ENCODE data around the gene SHISA9. TPM values are rescaled to one million over a fixed set of nuclear protein-coding genes. Genes with fewer than 3 reads are reported as not detected.

The SHISA9 gene
- total and polyA plus RNA-seq, 8 donors = 0.03 to 0.21 (median 0.10) TPM; not detected in 2

DNA sequence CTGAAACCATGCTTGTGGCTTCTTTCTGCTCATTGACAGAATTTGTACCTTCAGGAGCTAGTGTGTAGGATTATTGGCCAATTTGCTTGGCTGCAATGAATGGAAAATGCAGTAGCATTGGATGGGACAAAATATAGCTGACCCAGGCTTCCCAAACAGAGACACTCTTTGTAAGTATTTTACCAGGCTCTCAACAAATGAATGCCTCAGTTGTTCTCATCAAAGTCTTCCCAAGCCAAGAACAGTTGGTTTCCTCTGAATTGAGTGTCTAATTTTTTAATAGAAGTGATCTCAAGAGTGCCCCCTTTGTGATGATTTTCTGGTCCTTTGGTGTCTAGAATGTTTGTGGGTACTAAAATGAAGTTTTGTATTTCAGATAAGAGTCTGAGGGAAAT lies 140.9 kb downstream of the SHISA9 start:
- DNase-seq (no peak), ATAC-seq (no peak)
- intact Hi-C loops (cut with DNase I) = no loop called here
- Histone ChIP-seq H3K27ac (no peak overlapping the region), H3K4me1 (no peaks in the 10 kb centered on the region), H3K4me3 (no peak overlapping the region), H3K36me3 (no peaks in the 10 kb centered on the region), H3K27me3 (no peaks in the 10 kb centered on the region), H3K9me3 (peaks cover 0 to 11% of the 10 kb centered on the region in 2 donors)
- TF ChIP-seq CTCF (IDR thresholded peaks at IDR 0.05) = no peak

DNA sequence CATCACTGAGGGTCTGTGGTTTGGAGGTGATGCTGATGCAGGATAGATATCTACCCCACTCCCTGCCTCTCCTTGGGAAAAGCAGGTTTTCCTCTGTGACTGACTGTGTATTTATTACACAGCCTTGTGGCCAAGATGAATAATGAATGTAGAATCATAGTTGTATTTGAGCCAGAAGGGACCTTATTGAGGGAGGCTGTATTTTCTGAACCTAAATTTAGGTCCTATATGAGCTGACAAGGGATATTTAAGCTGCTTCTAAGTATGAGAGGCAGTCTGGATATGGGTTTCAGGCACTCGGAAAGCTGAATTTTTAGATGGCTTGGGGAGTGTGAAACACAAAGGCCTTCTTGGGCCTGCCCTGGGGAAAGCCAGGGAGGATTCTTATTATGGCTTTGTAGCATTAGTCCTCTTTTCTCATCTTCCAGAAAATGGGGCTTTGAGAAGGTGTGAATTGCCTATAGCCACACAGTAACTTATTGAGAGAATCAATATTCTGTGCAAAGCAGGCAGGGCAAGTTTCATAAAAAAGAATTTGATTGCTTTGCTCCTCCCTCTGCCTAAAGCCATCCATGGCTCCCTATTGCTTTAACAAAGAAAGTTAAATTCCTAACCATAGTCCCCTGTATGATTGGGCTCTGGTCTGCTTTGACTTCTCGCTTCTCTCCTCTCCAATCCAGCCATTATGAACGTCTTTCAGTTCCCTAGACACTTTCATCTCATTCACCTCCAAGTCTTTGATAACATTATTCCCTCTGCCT lies 144.8 kb downstream of the SHISA9 start:
- no peak for DNase-seq
- intact Hi-C loops (cut with DNase I) = no loop called here
- Histone ChIP-seq H3K36me3 (no peaks in the 10 kb centered on the region), H3K4me1 (no peaks in the 10 kb centered on the region), H3K4me3 (no peak overlapping the region), H3K27me3 (no peaks in the 10 kb centered on the region), H3K27ac (no peak overlapping the region), H3K9me3 (peaks cover 0 to 26% of the 10 kb centered on the region in 2 donors)
- no peak for TF ChIP-seq CTCF (IDR thresholded peaks at IDR 0.05)
- ATAC-seq = no peak

DNA sequence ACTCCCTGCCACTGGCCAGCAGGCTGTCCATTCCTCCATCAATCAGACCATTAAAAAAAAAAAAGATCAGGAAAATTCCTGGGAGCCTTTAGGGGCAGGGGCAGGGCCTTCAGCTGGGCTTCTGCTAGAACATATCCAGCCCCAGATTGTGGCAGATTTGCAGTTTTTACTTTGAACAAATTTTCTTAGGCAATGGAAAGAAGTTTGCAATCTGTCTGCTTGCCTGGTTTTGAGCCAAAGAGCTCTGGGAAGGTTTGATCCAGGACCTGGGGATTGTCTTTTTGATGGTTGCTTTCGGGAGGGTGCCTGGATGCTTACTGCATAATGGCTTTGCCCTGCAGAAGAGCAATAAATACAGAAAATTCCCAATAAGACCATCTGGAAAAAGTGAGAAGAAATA lies 145.9 kb downstream of the SHISA9 start:
- Histone ChIP-seq H3K27ac (no peak overlapping the region), H3K9me3 (peaks cover 0 to 26% of the 10 kb centered on the region in 2 donors), H3K36me3 (no peaks in the 10 kb centered on the region), H3K27me3 (no peaks in the 10 kb centered on the region), H3K4me1 (no peaks in the 10 kb centered on the region), H3K4me3 (no peak overlapping the region)
- no peak for TF ChIP-seq CTCF (IDR thresholded peaks at IDR 0.05)
- intact Hi-C loops (cut with DNase I) = no loop called here
- DNase-seq = no peak
- ATAC-seq = no peak

- Histone ChIP-seq H3K27ac (no peak overlapping the region), H3K9me3 (peaks cover 0 to 17% of the 10 kb centered on the region in 2 donors), H3K36me3 (no peaks in the 10 kb centered on the region), H3K4me1 (no peaks in the 10 kb centered on the region), H3K27me3 (no peaks in the 10 kb centered on the region), H3K4me3 (no peak overlapping the region)
- no peak for TF ChIP-seq CTCF (IDR thresholded peaks at IDR 0.05)
- ATAC-seq = no peak
- no peak for DNase-seq
- intact Hi-C loops (cut with DNase I) = no loop called here
These were observed 148.3 kb downstream of the SHISA9 start for GRCh38 chr16:13049688-13050087.

DNA sequence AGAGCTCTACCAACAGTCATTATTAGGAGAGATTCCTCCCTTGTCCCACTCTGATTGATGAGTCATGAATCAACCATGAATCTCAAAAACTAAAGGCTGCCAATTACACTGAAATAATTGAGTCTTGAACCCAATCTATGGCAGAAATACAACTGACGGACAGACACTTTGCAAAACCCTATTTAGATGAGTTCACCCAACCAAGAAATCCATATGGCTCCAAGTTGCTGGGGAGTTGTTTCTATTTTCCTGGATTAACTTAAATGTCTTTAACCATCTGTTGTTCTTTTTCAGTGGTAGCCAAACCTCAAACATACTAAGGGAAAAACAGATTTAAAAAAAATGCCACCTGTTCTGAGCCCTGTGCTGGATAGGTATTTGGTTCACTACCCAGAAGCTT lies 151.0 kb downstream of the SHISA9 start:
- intact Hi-C loops (cut with DNase I) = no loop called here
- no peaks in the 10 kb centered on the region for H3K27me3 ChIP-seq
- H3K9me3 ChIP-seq = peaks cover 0 to 17% of the 10 kb centered on the region in 2 donors
- no peak for TF ChIP-seq CTCF (IDR thresholded peaks at IDR 0.05)
- H3K4me1 ChIP-seq = no peaks in the 10 kb centered on the region
- H3K4me3 ChIP-seq = no peak overlapping the region
- no peak for ATAC-seq
- H3K27ac ChIP-seq = no peak overlapping the region
- H3K36me3 ChIP-seq = no peaks in the 10 kb centered on the region
- no peak for DNase-seq

Measured in left lung (tissue), 10 donors.